Ovary (tissue), 3 donors: ENCODE measurements around the gene FADD.

Source experiments
- CTCF ChIP-seq, 3 donors: fragments of 450-650 bp in 2 of 3; fragments of 200-600 bp in 1 of 3; IDR thresholded peaks; one replicate each; pipeline versions ENCODE4 v1.5.1 to v1.8.0; 2016 to 2022; ENCODE audit warnings: antibody characterized with exemption in 3 of 3, mild to moderate bottlenecking in 1 of 3
- EP300 ChIP-seq: sonication (generic); formaldehyde crosslinking; IDR thresholded peaks from one replicate; pipeline ENCODE4 v1.6.1; 2017; ENCODE audit warnings: antibody characterized with exemption
- POLR2A ChIP-seq: fragments of 450-650 bp; IDR thresholded peaks from one replicate; pipeline ENCODE4 v1.6.1; 2017; ENCODE audit warnings: antibody characterized with exemption, mild to moderate bottlenecking, moderate library complexity
- donor health status: DM: no; HTN: no; CAD: no.

- TF ChIP-seq CTCF (IDR thresholded peaks at IDR 0.05): no peak
- TF ChIP-seq EP300: no peak
- TF ChIP-seq POLR2A: no peak
These were observed 10.3 kb upstream of the FADD start for GRCh38 chr11:70192666-70193410.
